HG03159 (cell line): ENCODE data around the gene CXCR4.

Experiments
- ATAC-seq: cut with Tn5 transposase; IDR thresholded peaks from one replicate; pipeline ENCODE4 v1.9.1; 2021; ENCODE audit warnings: mild to moderate bottlenecking, moderate library complexity; ENCODE audit not compliant: unreplicated experiment

Gene CXCR4

GRCh38 chr2:136117909-136118818 is at the start of gene CXCR4:
Gene CXCR4 (minus strand): TSS chr2:136118149. CDS start chr2:136118060, 89 bp downstream.
- ATAC-seq, result peak; percentile 23

GRCh38 chr2:136164280-136164776 is 46.4 kb upstream of the CXCR4 start:
- ATAC-seq, result no peak

- ATAC-seq, result no peak
Measured at GRCh38 chr2:136162438-136162837, 44.5 kb upstream of the CXCR4 start.

GRCh38 chr2:136156411-136156810 is 38.5 kb upstream of the CXCR4 start:
- no peak for ATAC-seq

GRCh38 chr2:136154384-136154783 is 36.4 kb upstream of the CXCR4 start:
- ATAC-seq, result no peak

GRCh38 chr2:136151021-136151971 is 33.3 kb upstream of the CXCR4 start:
- no peak for ATAC-seq

GRCh38 chr2:136149011-136149410 is 31.1 kb upstream of the CXCR4 start:
- ATAC-seq, result no peak

- no peak for ATAC-seq
Measured at GRCh38 chr2:136146564-136146963, 28.6 kb upstream of the CXCR4 start.

GRCh38 chr2:136143603-136144451 is 25.9 kb upstream of the CXCR4 start:
- no peak for ATAC-seq

GRCh38 chr2:136141510-136142149 is 23.7 kb upstream of the CXCR4 start:
- no peak for ATAC-seq

GRCh38 chr2:136139631-136140030 is 21.7 kb upstream of the CXCR4 start:
- ATAC-seq, result no peak

GRCh38 chr2:136137982-136138381 is 20.0 kb upstream of the CXCR4 start:
- ATAC-seq, result no peak

GRCh38 chr2:136136931-136137330 is 19.0 kb upstream of the CXCR4 start:
- no peak for ATAC-seq

GRCh38 chr2:136135921-136136906 is 18.3 kb upstream of the CXCR4 start:
- peak; percentile 54 for ATAC-seq

GRCh38 chr2:136135462-136135861 is 17.5 kb upstream of the CXCR4 start:
- ATAC-seq, result no peak

- ATAC-seq, result no peak
Measured at GRCh38 chr2:136134126-136134525, 16.2 kb upstream of the CXCR4 start.

GRCh38 chr2:136133586-136133985 is 15.6 kb upstream of the CXCR4 start:
- ATAC-seq, result no peak

- no peak for ATAC-seq
Measured at GRCh38 chr2:136133176-136133575, 15.2 kb upstream of the CXCR4 start.

- no peak for ATAC-seq
Measured at GRCh38 chr2:136132825-136133155, 14.8 kb upstream of the CXCR4 start.
